Measurements from ENCODE around the gene KICS2. TPM values are rescaled to one million over a fixed set of nuclear protein-coding genes. Genes with fewer than 3 reads are reported as not detected.

Gene KICS2
- total RNA-seq, 1 experiment from 2014 or later = 8.6 TPM

DNA sequence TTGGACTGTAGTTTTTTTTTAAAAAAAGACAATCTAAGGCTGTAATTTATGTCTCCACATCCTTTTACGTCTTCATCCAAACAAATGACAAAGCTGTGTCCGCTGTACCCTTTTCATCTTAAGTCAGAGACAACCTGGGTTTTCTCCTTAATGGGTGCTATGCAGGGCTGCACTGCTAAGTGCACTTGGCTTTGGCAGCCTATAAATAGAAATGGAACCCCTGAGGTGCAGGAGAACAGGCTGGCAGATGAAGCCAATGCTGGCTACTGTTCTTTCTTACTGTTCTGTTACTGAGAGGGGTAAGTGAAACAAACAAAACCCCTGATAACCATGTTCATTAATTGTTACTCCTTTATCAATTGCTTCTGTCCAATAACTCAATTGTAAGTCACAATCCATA lies 47.1 kb upstream of the KICS2 start:
- CTCF ChIA-PET = interaction anchor here (0.7 kb wide), 1 partner anchor 91 kb away, joined by 3 read pairs; no protein-coding TSS in a partner anchor
- Mint-ChIP-seq H3K27ac (ENCODE audit: unreplicated experiment) (no peak overlapping the region), H3K4me1 (ENCODE audit: low read depth, unreplicated experiment) (no peaks in the 10 kb centered on the region), H3K27me3 (ENCODE audit: insufficient read depth, unreplicated experiment) (no peaks in the 10 kb centered on the region), H3K4me3 (ENCODE audit: unreplicated experiment) (no peak overlapping the region), H3K36me3 (ENCODE audit: insufficient read depth, unreplicated experiment) (peaks cover 4% of the 10 kb centered on the region), H3K9me3 (ENCODE audit: unreplicated experiment) (no peaks in the 10 kb centered on the region)
- POLR2A ChIA-PET = interaction anchor here (0.7 kb wide), 1 partner anchor 54 kb away, joined by 3 read pairs; no protein-coding TSS in a partner anchor
- H3K27me3 ChIP-seq (replicated peaks; ENCODE audit: control insufficient read depth, insufficient read depth, low read length) = no peaks in the 10 kb centered on the region
- TF ChIP-seq, protein P1, sequence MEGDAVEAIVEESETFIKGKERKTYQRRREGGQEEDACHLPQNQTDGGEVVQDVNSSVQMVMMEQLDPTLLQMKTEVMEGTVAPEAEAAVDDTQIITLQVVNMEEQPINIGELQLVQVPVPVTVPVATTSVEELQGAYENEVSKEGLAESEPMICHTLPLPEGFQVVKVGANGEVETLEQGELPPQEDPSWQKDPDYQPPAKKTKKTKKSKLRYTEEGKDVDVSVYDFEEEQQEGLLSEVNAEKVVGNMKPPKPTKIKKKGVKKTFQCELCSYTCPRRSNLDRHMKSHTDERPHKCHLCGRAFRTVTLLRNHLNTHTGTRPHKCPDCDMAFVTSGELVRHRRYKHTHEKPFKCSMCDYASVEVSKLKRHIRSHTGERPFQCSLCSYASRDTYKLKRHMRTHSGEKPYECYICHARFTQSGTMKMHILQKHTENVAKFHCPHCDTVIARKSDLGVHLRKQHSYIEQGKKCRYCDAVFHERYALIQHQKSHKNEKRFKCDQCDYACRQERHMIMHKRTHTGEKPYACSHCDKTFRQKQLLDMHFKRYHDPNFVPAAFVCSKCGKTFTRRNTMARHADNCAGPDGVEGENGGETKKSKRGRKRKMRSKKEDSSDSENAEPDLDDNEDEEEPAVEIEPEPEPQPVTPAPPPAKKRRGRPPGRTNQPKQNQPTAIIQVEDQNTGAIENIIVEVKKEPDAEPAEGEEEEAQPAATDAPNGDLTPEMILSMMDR (IDR thresholded peaks at IDR 0.05; ENCODE audit: insufficient read depth in 1 of 2, low read depth in 1 of 2, low read length in 1 of 2, severe bottlenecking in 1 of 2, unreplicated experiment in 1 of 2) = no peak
- H3K4me3 ChIP-seq (ENCODE audit: low read depth, low read length) = no peak overlapping the region
- no peaks in the 10 kb centered on the region for H3K9me3 ChIP-seq
- no peaks in the 10 kb centered on the region for H3K4me1 ChIP-seq
- H3K36me3 ChIP-seq (ENCODE audit: control insufficient read depth, insufficient read depth, low read length) = no peaks in the 10 kb centered on the region
- DNase-seq = no peak
- no TSS peak for BruUV-seq (replicated peaks)
- intact Hi-C loops (cut with micrococcal nuclease; ENCODE audit: unreplicated experiment) = no loop called here

DNA sequence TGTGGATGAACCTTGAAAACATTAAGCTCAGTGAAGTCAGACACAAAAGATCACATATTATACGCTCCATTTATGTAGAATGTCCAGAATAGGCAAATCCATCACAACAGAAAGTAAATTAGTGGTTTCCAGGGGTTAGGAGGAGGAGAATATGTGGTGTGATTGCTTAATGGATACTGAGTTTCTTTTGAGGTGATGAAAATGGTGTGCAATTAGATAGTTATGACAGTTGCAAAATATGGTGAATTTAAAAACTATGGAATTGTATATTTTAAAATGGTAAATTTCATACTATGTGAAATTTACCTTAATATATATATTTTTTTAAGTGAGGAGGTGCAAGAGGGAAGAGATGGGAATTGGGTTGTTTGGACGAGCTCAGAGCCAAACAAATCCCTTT lies 46.3 kb upstream of the KICS2 start:
- Mint-ChIP-seq H3K36me3 (ENCODE audit: insufficient read depth, unreplicated experiment) (peaks cover 4% of the 10 kb centered on the region), H3K27ac (ENCODE audit: unreplicated experiment) (no peak overlapping the region), H3K27me3 (ENCODE audit: insufficient read depth, unreplicated experiment) (no peaks in the 10 kb centered on the region), H3K9me3 (ENCODE audit: unreplicated experiment) (no peaks in the 10 kb centered on the region), H3K4me1 (ENCODE audit: low read depth, unreplicated experiment) (no peaks in the 10 kb centered on the region), H3K4me3 (ENCODE audit: unreplicated experiment) (no peak overlapping the region)
- DNase-seq = no peak
- no peaks in the 10 kb centered on the region for H3K4me1 ChIP-seq
- ChIA-PET POLR2A (no interaction called here), CTCF (no interaction called here)
- no peak overlapping the region for H3K4me3 ChIP-seq (ENCODE audit: low read depth, low read length)
- H3K9me3 ChIP-seq = no peaks in the 10 kb centered on the region
- no TSS peak for BruUV-seq (replicated peaks)
- H3K36me3 ChIP-seq (ENCODE audit: control insufficient read depth, insufficient read depth, low read length) = no peaks in the 10 kb centered on the region
- intact Hi-C loops (cut with micrococcal nuclease; ENCODE audit: unreplicated experiment) = no loop called here
- no peaks in the 10 kb centered on the region for H3K27me3 ChIP-seq (replicated peaks; ENCODE audit: control insufficient read depth, insufficient read depth, low read length)
- TF ChIP-seq, protein P1 (IDR thresholded peaks at IDR 0.05; ENCODE audit: insufficient read depth in 1 of 2, low read depth in 1 of 2, low read length in 1 of 2, severe bottlenecking in 1 of 2, unreplicated experiment in 1 of 2) = no peak

DNA sequence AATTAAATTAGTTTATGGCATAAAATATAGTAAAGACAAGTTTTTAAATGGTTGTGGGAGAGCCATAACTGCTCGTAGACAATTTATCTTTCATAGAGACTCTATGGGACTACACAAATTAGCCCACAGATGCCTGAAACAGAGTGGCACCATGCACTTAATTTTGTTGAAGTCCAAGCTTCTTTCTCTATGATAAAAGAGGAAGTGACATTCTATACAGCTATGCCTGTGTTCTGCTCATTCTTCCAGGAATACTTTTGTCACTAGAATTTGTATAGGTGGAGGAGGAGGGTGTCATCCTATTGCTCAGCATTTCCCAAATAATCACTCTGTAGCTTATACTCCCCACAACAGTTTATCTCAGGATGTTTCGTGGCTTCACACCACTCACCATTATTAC lies 43.7 kb upstream of the KICS2 start:
- Mint-ChIP-seq H3K4me3 (ENCODE audit: unreplicated experiment) (no peak overlapping the region), H3K4me1 (ENCODE audit: low read depth, unreplicated experiment) (no peaks in the 10 kb centered on the region), H3K36me3 (ENCODE audit: insufficient read depth, unreplicated experiment) (peaks cover 4% of the 10 kb centered on the region), H3K27me3 (ENCODE audit: insufficient read depth, unreplicated experiment) (no peaks in the 10 kb centered on the region), H3K9me3 (ENCODE audit: unreplicated experiment) (no peaks in the 10 kb centered on the region), H3K27ac (ENCODE audit: unreplicated experiment) (no peak overlapping the region)
- Histone ChIP-seq H3K36me3 (ENCODE audit: control insufficient read depth, insufficient read depth, low read length) (no peaks in the 10 kb centered on the region), H3K9me3 (no peaks in the 10 kb centered on the region), H3K4me3 (ENCODE audit: low read depth, low read length) (no peak overlapping the region), H3K4me1 (no peaks in the 10 kb centered on the region), H3K27me3 (replicated peaks; ENCODE audit: control insufficient read depth, insufficient read depth, low read length) (no peaks in the 10 kb centered on the region)
- ChIA-PET CTCF (no interaction called here), POLR2A (no interaction called here)
- TF ChIP-seq, protein P1 (IDR thresholded peaks at IDR 0.05; ENCODE audit: insufficient read depth in 1 of 2, low read depth in 1 of 2, low read length in 1 of 2, severe bottlenecking in 1 of 2, unreplicated experiment in 1 of 2) = no peak
- intact Hi-C loops (cut with micrococcal nuclease; ENCODE audit: unreplicated experiment) = no loop called here
- BruUV-seq (replicated peaks) = no TSS peak
- DNase-seq = no peak
